ENCODE data around the gene VAV2. TPM values are rescaled to one million over a fixed set of nuclear protein-coding genes. Genes with fewer than 3 reads are reported as not detected.

Gene VAV2
- total and polyA plus RNA-seq, 9 of the 15 experiments (the other 6 are each of a cell fraction or from before 2014, with no cell fraction given) = 0.01 to 2.7 (median 1.0) TPM; not detected in 1

GRCh38 chr9:134004881-134005280 is 12.8 kb upstream of the VAV2 start:
- intact Hi-C loops (cut with micrococcal nuclease) (no loop called here), in situ Hi-C loops (cut with MboI) (no loop called here)
- DNase-seq (ENCODE audit: extremely low read depth in 1 of 4, low spot score in 3 of 4) (no peak), ATAC-seq (no peak), FAIRE-seq (no peak)
- POLR2A ChIA-PET = interaction anchor here (0.6 kb wide), 1 partner anchor 54 kb away, joined by 3 read pairs; no protein-coding TSS in a partner anchor
- WGBS (ENCODE audit: insufficient coverage, low coverage, missing lambda C conversion rate) = 2% methylated on average over 12 of the region's 14 CpGs
- Histone ChIP-seq H3K4me1 (replicated peaks in 1 of 2; ENCODE audit: control insufficient read depth in 2 of 2, insufficient read depth in 2 of 2, low read length in 2 of 2) (peaks cover 0 to 3% of the 10 kb centered on the region in 2 experiments; a peak in 1 of 5 replicates), H3K9me1 (ENCODE audit: control insufficient read depth, insufficient read depth, low read length) (no peaks in the 10 kb centered on the region), H3K79me2 (ENCODE audit: control insufficient read depth, insufficient read depth, low read length) (no peaks in the 10 kb centered on the region), H3K27ac (ENCODE audit: extremely low read depth, low read depth, low read length) (no peak overlapping the region), H3K9me3 (replicated peaks; ENCODE audit: control insufficient read depth, insufficient read depth, low read depth, low read length) (no peaks in the 10 kb centered on the region), H3K9ac (ENCODE audit: insufficient read depth in 1 of 2, low read depth in 2 of 2, low read length in 2 of 2) (peak overlapping the region in 1 of 2 experiments; percentile 35; a peak in 1 of 4 replicates), H4K20me1 (replicated peaks; ENCODE audit: control insufficient read depth, insufficient read depth, low read length) (no peaks in the 10 kb centered on the region), H3K4me3 (no peak overlapping the region), H2AFZ (ENCODE audit: low read depth, low read length) (no peak overlapping the region), H3K36me3 (ENCODE audit: control insufficient read depth, insufficient read depth, low read length) (no peaks in the 10 kb centered on the region), H3K4me2 (ENCODE audit: insufficient read depth, low read length) (no peak overlapping the region), H3K27me3 (ENCODE audit: control insufficient read depth in 2 of 2, insufficient read depth in 2 of 2, low read length in 2 of 2) (peaks cover 24 to 53% of the 10 kb centered on the region in 2 experiments)
- CTCF ChIA-PET (ENCODE audit: low intra/inter-chr PET ratio) = no interaction called here
- no TSS peak for BruUV-seq (replicated peaks)
- TF ChIP-seq PTTG1 (tag; IDR thresholded peaks at IDR 0.05; ENCODE audit: low read depth) (no peak), LCOR (CRISPR knock-in tag; IDR thresholded peaks at IDR 0.05) (no peak)

- DNase-seq (ENCODE audit: extremely low read depth in 1 of 4, low spot score in 3 of 4) (no peak), FAIRE-seq (no peak), ATAC-seq (no peak; the same call in 2 of the 3 replicates)
- ChIA-PET POLR2A (no interaction called here), CTCF (ENCODE audit: low intra/inter-chr PET ratio) (no interaction called here)
- Histone ChIP-seq H3K79me2 (ENCODE audit: control insufficient read depth, insufficient read depth, low read length) (no peaks in the 10 kb centered on the region), H3K4me2 (ENCODE audit: insufficient read depth, low read length) (no peak overlapping the region), H3K27me3 (ENCODE audit: control insufficient read depth in 2 of 2, insufficient read depth in 2 of 2, low read length in 2 of 2) (peaks cover 23 to 53% of the 10 kb centered on the region in 2 experiments), H4K20me1 (replicated peaks; ENCODE audit: control insufficient read depth, insufficient read depth, low read length) (no peaks in the 10 kb centered on the region), H3K9me3 (replicated peaks; ENCODE audit: control insufficient read depth, insufficient read depth, low read depth, low read length) (no peaks in the 10 kb centered on the region), H3K4me3 (no peak overlapping the region), H3K27ac (ENCODE audit: extremely low read depth, low read depth, low read length) (no peak overlapping the region), H3K36me3 (ENCODE audit: control insufficient read depth, insufficient read depth, low read length) (no peaks in the 10 kb centered on the region), H3K9ac (ENCODE audit: insufficient read depth in 1 of 2, low read depth in 2 of 2, low read length in 2 of 2) (no peak overlapping the region), H3K4me1 (replicated peaks in 1 of 2; ENCODE audit: control insufficient read depth in 2 of 2, insufficient read depth in 2 of 2, low read length in 2 of 2) (peaks cover 0 to 3% of the 10 kb centered on the region in 2 experiments; a peak in 1 of 5 replicates), H3K9me1 (ENCODE audit: control insufficient read depth, insufficient read depth, low read length) (no peaks in the 10 kb centered on the region), H2AFZ (ENCODE audit: low read depth, low read length) (no peak overlapping the region)
- intact Hi-C loops (cut with micrococcal nuclease) (no loop called here), in situ Hi-C loops (cut with MboI) (no loop called here)
- whole genome bisulfite sequencing (ENCODE audit: insufficient coverage, low coverage, missing lambda C conversion rate) = under 1% methylated on average over 20 of the region's 20 CpGs
- TF ChIP-seq BHLHE40 (IDR thresholded peaks at IDR 0.05; ENCODE audit: low read length) (peak; percentile 27; the same call in 1 of the 2 replicates), EGR1 (conservative IDR thresholded peaks at IDR 0.05) (0 out of 2 replicates have a peak, but pooled peaks have one; percentile 22), ZNF324 (CRISPR knock-in tag; IDR thresholded peaks at IDR 0.05) (no peak), USF2 (CRISPR knock-in tag; IDR thresholded peaks at IDR 0.05) (peak; percentile 47), RBM22 (IDR thresholded peaks at IDR 0.05; ENCODE audit: low read depth, low read length, poor library complexity, severe bottlenecking) (no peak)
- TF ChIP-seq, protein P1, sequence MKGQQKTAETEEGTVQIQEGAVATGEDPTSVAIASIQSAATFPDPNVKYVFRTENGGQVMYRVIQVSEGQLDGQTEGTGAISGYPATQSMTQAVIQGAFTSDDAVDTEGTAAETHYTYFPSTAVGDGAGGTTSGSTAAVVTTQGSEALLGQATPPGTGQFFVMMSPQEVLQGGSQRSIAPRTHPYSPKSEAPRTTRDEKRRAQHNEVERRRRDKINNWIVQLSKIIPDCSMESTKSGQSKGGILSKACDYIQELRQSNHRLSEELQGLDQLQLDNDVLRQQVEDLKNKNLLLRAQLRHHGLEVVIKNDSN (CRISPR knock-in tag; IDR thresholded peaks at IDR 0.05) = peak; percentile 69
- BruUV-seq (replicated peaks) = no TSS peak
Observed at GRCh38 chr9:134004131-134004873, 12.2 kb upstream of the VAV2 start.

Measured in K562 (cell line).